Activated CD4-positive, alpha-beta T cell treated with anti-CD3 and anti-CD28 coated beads, Interleukin-2, amount 50 U/mL, for 1 hour (primary cell): ENCODE data around the gene NTRK3.

ENCODE experiments used
- DNase-seq: peaks from one replicate; pipeline ENCODE4 v3.0.0-alpha.2; 2020

NTRK3 gene

GRCh38 chr15:87967951-87968350, 288.6 kb downstream of the NTRK3 start:
- no peak for DNase-seq

- no peak for DNase-seq
Observed at GRCh38 chr15:87965304-87965703, 291.2 kb downstream of the NTRK3 start.

GRCh38 chr15:87962428-87962827, 294.1 kb downstream of the NTRK3 start:
- no peak for DNase-seq

- DNase-seq: no peak
Observed at GRCh38 chr15:87961851-87962420, 294.6 kb downstream of the NTRK3 start.

- DNase-seq: no peak
Observed at GRCh38 chr15:87959662-87960061, 296.9 kb downstream of the NTRK3 start.

GRCh38 chr15:87959080-87959479, 297.5 kb downstream of the NTRK3 start:
- no peak for DNase-seq

GRCh38 chr15:87955284-87955909, 301.1 kb downstream of the NTRK3 start:
- DNase-seq: no peak

GRCh38 chr15:87954793-87955192, 301.7 kb downstream of the NTRK3 start:
- no peak for DNase-seq

- no peak for DNase-seq
Observed at GRCh38 chr15:87952736-87953287, 303.7 kb downstream of the NTRK3 start.

- DNase-seq: no peak
Observed at GRCh38 chr15:87949575-87950223, 306.8 kb downstream of the NTRK3 start.

- no peak for DNase-seq
Observed at GRCh38 chr15:87949151-87949574, 307.4 kb downstream of the NTRK3 start.

GRCh38 chr15:87947560-87947959, 309.0 kb downstream of the NTRK3 start:
- DNase-seq: no peak

- DNase-seq: no peak
Observed at GRCh38 chr15:87945246-87945645, 311.3 kb downstream of the NTRK3 start.

- no peak for DNase-seq
Observed at GRCh38 chr15:87944691-87945090, 311.8 kb downstream of the NTRK3 start.

- no peak for DNase-seq
Observed at GRCh38 chr15:87944050-87944449, 312.5 kb downstream of the NTRK3 start.

- no peak for DNase-seq
Observed at GRCh38 chr15:87943626-87944025, 312.9 kb downstream of the NTRK3 start.

- no peak for DNase-seq
Observed at GRCh38 chr15:87942316-87942715, 314.2 kb downstream of the NTRK3 start.

GRCh38 chr15:87941606-87942005, 314.9 kb downstream of the NTRK3 start:
- no peak for DNase-seq

GRCh38 chr15:87940768-87941167, 315.8 kb downstream of the NTRK3 start:
- DNase-seq: no peak

- no peak for DNase-seq
Observed at GRCh38 chr15:87939848-87940457, 316.6 kb downstream of the NTRK3 start.

- DNase-seq: no peak
Observed at GRCh38 chr15:87938031-87938430, 318.5 kb downstream of the NTRK3 start.

GRCh38 chr15:87935583-87935982, 321.0 kb downstream of the NTRK3 start:
- no peak for DNase-seq

GRCh38 chr15:87931584-87931983, 325.0 kb downstream of the NTRK3 start:
- no peak for DNase-seq

- no peak for DNase-seq
Observed at GRCh38 chr15:87930457-87930856, 326.1 kb downstream of the NTRK3 start.
